Measurements from ENCODE around the gene APOC4.

APOC4 gene

DNA sequence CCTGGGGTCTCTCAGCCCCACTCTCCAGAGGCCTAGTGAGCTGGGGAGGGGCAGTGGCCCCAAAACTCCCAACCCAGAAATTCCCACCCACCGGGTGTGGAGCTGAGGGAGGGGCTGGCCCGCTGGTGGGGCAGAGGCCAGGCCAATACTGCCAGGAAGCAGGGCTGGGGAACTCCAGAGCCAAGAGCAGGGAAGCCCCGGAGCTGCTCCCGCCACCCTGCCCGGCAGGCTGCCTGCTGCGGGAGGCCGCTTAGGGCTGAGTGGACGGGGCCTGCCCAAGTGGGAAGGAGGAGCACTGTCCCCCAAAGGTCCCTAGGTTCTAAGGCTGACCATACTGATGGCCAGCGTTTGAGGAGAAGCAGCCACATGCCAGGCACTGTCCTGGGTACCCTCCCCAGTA lies 46.2 kb downstream of the APOC4 start:
- Histone ChIP-seq H3K27ac (ENCODE audit: low read length) (no peak overlapping the region), H3K79me2 (ENCODE audit: low read length) (no peaks in the 10 kb centered on the region), H3K9ac (ENCODE audit: low read length) (no peak overlapping the region), H3K4me3 (ENCODE audit: low read length) (no peak overlapping the region), H3K9me2 (replicated peaks; ENCODE audit: insufficient read depth, low read length) (no peaks in the 10 kb centered on the region), H3K4me2 (ENCODE audit: low read depth, low read length) (no peak overlapping the region), H3K27me3 (replicated peaks; ENCODE audit: insufficient read depth, low read length) (no peaks in the 10 kb centered on the region), H2AFZ (ENCODE audit: low read length) (no peak overlapping the region), H3K36me3 (replicated peaks; ENCODE audit: insufficient read depth, low read length) (no peaks in the 10 kb centered on the region), H3F3A (ENCODE audit: insufficient read depth, low read length) (no peaks in the 10 kb centered on the region), H4K20me1 (ENCODE audit: insufficient read depth, low read length) (no peaks in the 10 kb centered on the region), H3K4me1 (ENCODE audit: low read length) (no peaks in the 10 kb centered on the region), H3K9me3 (replicated peaks; ENCODE audit: insufficient read depth, low read length) (no peaks in the 10 kb centered on the region)
- no peak for TF ChIP-seq EZH2 (optimal IDR thresholded peaks at IDR 0.05; ENCODE audit: low read depth, low read length)
- TF ChIP-seq EZH2phosphoT487 (IDR thresholded peaks at IDR 0.05; ENCODE audit: low read length), result no peak
- TF ChIP-seq, protein P1, sequence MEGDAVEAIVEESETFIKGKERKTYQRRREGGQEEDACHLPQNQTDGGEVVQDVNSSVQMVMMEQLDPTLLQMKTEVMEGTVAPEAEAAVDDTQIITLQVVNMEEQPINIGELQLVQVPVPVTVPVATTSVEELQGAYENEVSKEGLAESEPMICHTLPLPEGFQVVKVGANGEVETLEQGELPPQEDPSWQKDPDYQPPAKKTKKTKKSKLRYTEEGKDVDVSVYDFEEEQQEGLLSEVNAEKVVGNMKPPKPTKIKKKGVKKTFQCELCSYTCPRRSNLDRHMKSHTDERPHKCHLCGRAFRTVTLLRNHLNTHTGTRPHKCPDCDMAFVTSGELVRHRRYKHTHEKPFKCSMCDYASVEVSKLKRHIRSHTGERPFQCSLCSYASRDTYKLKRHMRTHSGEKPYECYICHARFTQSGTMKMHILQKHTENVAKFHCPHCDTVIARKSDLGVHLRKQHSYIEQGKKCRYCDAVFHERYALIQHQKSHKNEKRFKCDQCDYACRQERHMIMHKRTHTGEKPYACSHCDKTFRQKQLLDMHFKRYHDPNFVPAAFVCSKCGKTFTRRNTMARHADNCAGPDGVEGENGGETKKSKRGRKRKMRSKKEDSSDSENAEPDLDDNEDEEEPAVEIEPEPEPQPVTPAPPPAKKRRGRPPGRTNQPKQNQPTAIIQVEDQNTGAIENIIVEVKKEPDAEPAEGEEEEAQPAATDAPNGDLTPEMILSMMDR (IDR thresholded peaks at IDR 0.05; ENCODE audit: low read length), result no peak
- DNase-seq, result no peak

DNA sequence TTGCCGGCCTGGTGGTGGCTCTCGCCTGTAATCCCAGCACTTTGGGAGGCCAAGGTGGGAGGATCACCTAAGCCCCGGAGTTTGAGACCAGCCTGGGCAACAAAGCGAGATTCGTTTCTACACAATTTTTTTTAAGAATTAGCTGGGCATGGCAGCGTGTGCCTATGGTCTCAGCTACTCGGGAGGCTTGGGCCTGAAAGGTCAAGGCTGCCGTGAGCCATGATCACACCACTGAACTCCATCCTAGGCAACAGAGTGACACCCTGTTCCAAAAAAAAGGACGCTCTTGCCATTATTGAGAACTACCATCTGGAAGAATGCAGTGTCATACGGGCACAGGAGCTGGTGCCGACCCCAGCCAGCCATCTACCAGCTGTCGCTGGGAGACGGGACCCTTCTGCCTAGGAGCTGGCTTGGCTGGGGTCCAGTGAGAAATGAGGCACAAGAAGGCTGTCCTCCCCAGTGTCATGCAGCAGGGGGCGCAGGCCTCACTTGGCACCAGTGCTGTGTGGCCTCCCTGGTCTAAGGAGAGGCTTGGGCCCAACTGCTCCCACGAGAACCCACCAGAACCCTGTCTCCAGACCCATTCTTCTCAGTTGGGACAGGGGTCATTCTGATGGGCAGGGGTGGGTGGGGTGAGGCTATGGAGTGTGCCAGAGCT lies 47.0 kb downstream of the APOC4 start:
- no peaks in the 10 kb centered on the region for H3K4me1 ChIP-seq (ENCODE audit: low read length)
- no peaks in the 10 kb centered on the region for H3K36me3 ChIP-seq (replicated peaks; ENCODE audit: insufficient read depth, low read length)
- DNase-seq, result peak; percentile 70
- no peaks in the 10 kb centered on the region for H3K27me3 ChIP-seq (replicated peaks; ENCODE audit: insufficient read depth, low read length)
- no peaks in the 10 kb centered on the region for H3K9me3 ChIP-seq (replicated peaks; ENCODE audit: insufficient read depth, low read length)
- no peak overlapping the region for H3K4me3 ChIP-seq (ENCODE audit: low read length)
- no peaks in the 10 kb centered on the region for H3K9me2 ChIP-seq (replicated peaks; ENCODE audit: insufficient read depth, low read length)
- H4K20me1 ChIP-seq (ENCODE audit: insufficient read depth, low read length), result no peaks in the 10 kb centered on the region
- H3K27ac ChIP-seq (ENCODE audit: low read length), result no peak overlapping the region
- H3F3A ChIP-seq (ENCODE audit: insufficient read depth, low read length), result no peaks in the 10 kb centered on the region
- H3K4me2 ChIP-seq (ENCODE audit: low read depth, low read length), result no peak overlapping the region
- H2AFZ ChIP-seq (ENCODE audit: low read length), result no peak overlapping the region
- H3K79me2 ChIP-seq (ENCODE audit: low read length), result no peaks in the 10 kb centered on the region
- H3K9ac ChIP-seq (ENCODE audit: low read length), result no peak overlapping the region
- TF ChIP-seq EZH2phosphoT487 (IDR thresholded peaks at IDR 0.05; ENCODE audit: low read length), result no peak
- TF ChIP-seq, protein P1 (IDR thresholded peaks at IDR 0.05; ENCODE audit: low read length), result peak; percentile 75

DNA sequence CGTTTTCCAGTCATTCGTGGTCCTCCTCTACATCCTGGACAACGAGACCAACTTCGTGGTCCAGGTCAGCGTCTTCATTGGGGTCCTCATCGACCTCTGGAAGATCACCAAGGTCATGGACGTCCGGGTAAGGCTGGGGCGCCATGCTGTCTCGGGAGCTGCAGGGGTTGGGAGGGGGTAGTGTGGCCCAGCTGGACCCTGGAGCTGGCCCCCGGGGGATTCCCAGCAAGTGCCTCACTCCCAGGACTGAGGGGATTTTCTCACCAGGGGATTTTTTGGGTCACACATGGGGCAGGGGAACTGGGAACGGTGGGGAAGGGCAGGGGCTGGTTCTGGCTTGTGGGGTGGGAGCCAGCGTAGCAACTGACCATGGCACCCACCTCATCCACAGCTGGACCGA lies 48.4 kb downstream of the APOC4 start:
- Histone ChIP-seq H3K27ac (ENCODE audit: low read length) (no peak overlapping the region), H3K4me3 (ENCODE audit: low read length) (no peak overlapping the region), H3K27me3 (replicated peaks; ENCODE audit: insufficient read depth, low read length) (no peaks in the 10 kb centered on the region), H3K9me3 (replicated peaks; ENCODE audit: insufficient read depth, low read length) (no peaks in the 10 kb centered on the region), H2AFZ (ENCODE audit: low read length) (no peak overlapping the region), H3K9ac (ENCODE audit: low read length) (no peak overlapping the region), H3F3A (ENCODE audit: insufficient read depth, low read length) (no peaks in the 10 kb centered on the region), H3K9me2 (replicated peaks; ENCODE audit: insufficient read depth, low read length) (no peaks in the 10 kb centered on the region), H3K4me1 (ENCODE audit: low read length) (no peaks in the 10 kb centered on the region), H4K20me1 (ENCODE audit: insufficient read depth, low read length) (no peaks in the 10 kb centered on the region), H3K79me2 (ENCODE audit: low read length) (no peaks in the 10 kb centered on the region), H3K36me3 (replicated peaks; ENCODE audit: insufficient read depth, low read length) (no peaks in the 10 kb centered on the region), H3K4me2 (ENCODE audit: low read depth, low read length) (no peak overlapping the region)
- no peak for TF ChIP-seq EZH2phosphoT487 (IDR thresholded peaks at IDR 0.05; ENCODE audit: low read length)
- TF ChIP-seq, protein P1 (IDR thresholded peaks at IDR 0.05; ENCODE audit: low read length), result no peak
- TF ChIP-seq EZH2 (optimal IDR thresholded peaks at IDR 0.05; ENCODE audit: low read depth, low read length), result no peak
- DNase-seq, result no peak
